HepG2 (cell line): ENCODE measurements around the gene ATP8B1. TPM values are rescaled to one million over a fixed set of nuclear protein-coding genes. Genes with fewer than 3 reads are reported as not detected.

Experiments used
- ATAC-seq: fragments of 200-7000 bp; cut with Tn5 transposase; 3 replicates; pipeline ENCODE4 v1.9.1; 2020; ENCODE audit warnings: mild to moderate bottlenecking, moderate library complexity
- BruUV-seq: library from RNA; stranded (reverse); fragments of 400-500 nt; replicated peaks from 2 replicates; lab custom pipeline; 2021; lab: Mats Ljungman, UMichigan
- CTCF ChIA-PET: fragments of 300-600 bp; formaldehyde crosslinking; extraction: SDS; loops from one replicate; lab custom pipeline; 2021; ENCODE audit warnings: low total read pairs, inconsistent platforms, low intra/inter-chr PET ratio; lab: Yijun Ruan, JAX
- POLR2A ChIA-PET: fragments of 350-600 bp; sonication (Branson Sonifier 250); formaldehyde crosslinking; loops from one replicate; lab custom pipeline; 2020; ENCODE audit warnings: antibody characterized with exemption, inconsistent platforms; lab: Yijun Ruan, JAX
- DNase-seq: peaks from one replicate; pipeline ENCODE4 v3.0.0-alpha.2; 2015; ENCODE audit warnings: low spot score
- FAIRE-seq: peaks from 3 replicates; lab custom pipeline; 2011; peaks lifted over from hg19 to GRCh38; lab: Jason Lieb, UNC
- H2AFZ ChIP-seq: one replicate; pipeline ENCODE4 v1.6.1; 2011; ENCODE audit warnings: low read length, inconsistent platforms
- H3K27ac ChIP-seq: fragments of 300-600 bp; 3 replicates; pipeline ENCODE4 v1.8.0; 2011; ENCODE audit warnings: mixed run types, mild to moderate bottlenecking, mixed read lengths, low read length, inconsistent platforms; ENCODE audit not compliant: insufficient read depth; ENCODE audit errors: extremely low read length
- H3K27me3 ChIP-seq, 2 experiments: fragments of 200-600 bp in 1 of 2; 2 replicates in 1 of 2; 3 replicates in 1 of 2; pipeline versions ENCODE4 v1.6.0 to v1.8.0; 2011; ENCODE audit warnings: low read length in 2 of 2, mild to moderate bottlenecking in 2 of 2, moderate library complexity in 2 of 2, inconsistent platforms in 1 of 2; ENCODE audit not compliant: insufficient read depth in 2 of 2, control insufficient read depth in 1 of 2
- H3K36me3 ChIP-seq, 2 experiments: fragments of 200-600 bp in 1 of 2; replicated peaks in 1 of 2; 2 replicates in 1 of 2; 3 replicates in 1 of 2; pipeline versions ENCODE4 v1.5.1 to v1.8.0; 2011; ENCODE audit warnings: low read length in 2 of 2, inconsistent platforms in 1 of 2; ENCODE audit not compliant: insufficient read depth in 2 of 2, control insufficient read depth in 1 of 2
- H3K4me1 ChIP-seq: 2 replicates; pipeline ENCODE4 v1.5.1; 2012; ENCODE audit warnings: low read length, inconsistent platforms; ENCODE audit not compliant: insufficient read depth
- H3K4me2 ChIP-seq: 2 replicates; pipeline ENCODE4 v1.6.0; 2011; ENCODE audit warnings: low read depth, low read length, inconsistent platforms
- H3K4me3 ChIP-seq, 3 experiments: fragments of 200-600 bp in 1 of 3; sonication (generic), shearing (Covaris generic) in 1 of 3; replicated peaks in 1 of 3; 2 replicates each; pipeline ENCODE4 v1.5.1; 2011 to 2016; ENCODE audit warnings: low read length in 3 of 3, inconsistent platforms in 2 of 3, low read depth in 2 of 3, mild to moderate bottlenecking in 2 of 3, control low read depth in 1 of 3, mixed read lengths in 1 of 3; ENCODE audit not compliant: insufficient read depth in 1 of 3
- H3K79me2 ChIP-seq: one replicate; pipeline ENCODE4 v1.6.1; 2011; ENCODE audit warnings: low read length, inconsistent platforms; ENCODE audit not compliant: insufficient read depth
- H3K9ac ChIP-seq: 2 replicates; pipeline ENCODE4 v1.6.0; 2011; ENCODE audit warnings: mild to moderate bottlenecking, low read depth, low read length, inconsistent platforms; ENCODE audit not compliant: insufficient read depth
- H3K9me3 ChIP-seq: 2 replicates; pipeline ENCODE4 v1.5.1; 2012; ENCODE audit warnings: mild to moderate bottlenecking, low read length
- H4K20me1 ChIP-seq: 2 replicates; pipeline ENCODE4 v1.6.0; 2011; ENCODE audit warnings: inconsistent platforms, mild to moderate bottlenecking, low read length, moderate library complexity; ENCODE audit not compliant: insufficient read depth
- ATF7-NPFF ChIP-seq: sonication (generic); formaldehyde crosslinking; IDR thresholded peaks from 2 replicates; pipeline ENCODE4 v1.8.1; 2023; ENCODE audit warnings: mild to moderate bottlenecking, low read depth, missing genetic modification reagents, moderate library complexity
- EP300 ChIP-seq, 3 experiments: sonication (generic) in 1 of 3; formaldehyde crosslinking in 1 of 3; IDR thresholded peaks; 2 replicates each; pipeline versions ENCODE4 v1.5.1 to v1.6.1; 2011 to 2020; ENCODE audit warnings: low read depth in 2 of 3, low read length in 2 of 3, borderline replicate concordance in 1 of 3, improper control_type of control experiment in 1 of 3, mild to moderate bottlenecking in 1 of 3, missing genetic modification reagents in 1 of 3, moderate library complexity in 1 of 3
- POGZ ChIP-seq: sonication (generic); formaldehyde crosslinking; IDR thresholded peaks from 2 replicates; pipeline ENCODE4 v1.4.0; 2020; ENCODE audit warnings: mild to moderate bottlenecking, missing genetic modification reagents
- ZKSCAN1 ChIP-seq: fragments of 150-350 bp; IDR thresholded peaks from 2 replicates; pipeline ENCODE4 v1.6.1; 2014; ENCODE audit warnings: low read length
- ZNF567 ChIP-seq: sonication (generic); formaldehyde crosslinking; IDR thresholded peaks from 2 replicates; pipeline ENCODE4 v1.8.1; 2023; ENCODE audit warnings: mild to moderate bottlenecking, missing genetic modification reagents, borderline replicate concordance
- ZNF570 ChIP-seq: sonication (generic); formaldehyde crosslinking; IDR thresholded peaks from 2 replicates; pipeline ENCODE4 v1.4.0; 2020; ENCODE audit warnings: mild to moderate bottlenecking, missing genetic modification reagents, borderline replicate concordance
- WGBS: methylation state at CpG from one replicate; pipeline ENCODE4 v1.1.6; 2017; ENCODE audit warnings: low lambda C conversion rate; 5-methylcytosine and 5-hydroxymethylcytosine counted together
- in situ Hi-C: cut with HindIII; loops from 2 replicates; pipeline ENCODE4 v1.10.0; 2017; ENCODE audit warnings: low pct_unique_long_range_greater_than_20kb; ENCODE audit not compliant: extremely low pct_ligation_motif_present
- intact Hi-C: fragments of 100-400 bp; cut with micrococcal nuclease; formaldehyde crosslinking; loops from one replicate; pipeline ENCODE4 v1.10.0; 2022; ENCODE audit not compliant: unreplicated experiment
- polyA plus RNA-seq, 8 experiments: library from polyadenylated mRNA; depleted of rRNA in 3 of 8; stranded (reverse) in 7 of 8; unstranded in 1 of 8; fragments of >200 nt; fragmentation: Illumina TruSeq in 4 of 8; extraction: Trizol in 4 of 8; gene quantifications; 2 replicates each; pipeline versions ENCODE4 v1.2.1 to v1.2.3, GENCODE V29; 2011 to 2016; ENCODE audit warnings: low read depth in 4 of 8, missing spikeins in 1 of 8, mixed read lengths in 1 of 8; ENCODE audit not compliant: insufficient read depth in 1 of 8
- total RNA-seq, 5 experiments: library from RNA; depleted of rRNA; stranded (reverse); fragments of >200 nt; fragmentation: Illumina TruSeq; extraction: Trizol; gene quantifications; 2 replicates each; pipeline ENCODE4 v1.2.3, GENCODE V29; 2016; ENCODE audit warnings: low read depth in 1 of 5
- TF ChIP-seq, protein P1 (sequence below): sonication (generic); formaldehyde crosslinking; IDR thresholded peaks from 2 replicates; pipeline ENCODE4 v1.5.1; 2020; ENCODE audit warnings: missing genetic modification reagents, mild to moderate bottlenecking, borderline replicate concordance
- TF ChIP-seq, protein P2 (sequence below): sonication (generic); formaldehyde crosslinking; IDR thresholded peaks from 2 replicates; pipeline ENCODE4 v1.4.0; 2020; ENCODE audit warnings: missing genetic modification reagents

The ATP8B1 gene
- total and polyA plus RNA-seq, 2 of the 13 experiments (the other 11 are each of a cell fraction or from before 2014, with no cell fraction given), result 2.8 to 4.0 TPM

DNA sequence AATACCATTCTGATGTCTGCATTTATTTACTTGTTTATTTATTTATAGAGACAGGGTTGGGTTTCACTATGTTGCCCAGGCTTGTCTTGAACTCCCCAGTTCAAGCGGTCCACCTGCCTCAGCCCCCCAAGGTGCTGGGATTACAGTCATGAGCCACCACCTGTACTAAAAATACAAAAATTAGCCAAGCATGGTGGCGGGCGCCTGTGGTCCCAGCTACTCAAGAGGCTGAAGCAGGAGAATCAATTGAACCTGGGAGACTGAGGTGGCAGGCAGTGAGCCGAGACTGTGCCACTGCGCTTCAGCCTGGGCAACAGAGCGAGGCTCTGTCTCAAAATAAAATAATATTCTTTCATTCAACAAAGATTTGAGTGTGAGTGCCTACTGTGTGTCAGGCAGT lies 2.0 kb upstream of the ATP8B1 start:
- Histone ChIP-seq H3K36me3 (no peaks in the 10 kb centered on the region), H3K4me3 (no peak overlapping the region), H3K4me1 (peaks cover 33% of the 10 kb centered on the region), H3K9ac (no peak overlapping the region)
- TF ChIP-seq ZNF567 (CRISPR knock-in tag), result no peak
- no peak for TF ChIP-seq ZNF570 (CRISPR knock-in tag)
- TF ChIP-seq POGZ (CRISPR knock-in tag), result no peak
- TF ChIP-seq, protein P1, sequence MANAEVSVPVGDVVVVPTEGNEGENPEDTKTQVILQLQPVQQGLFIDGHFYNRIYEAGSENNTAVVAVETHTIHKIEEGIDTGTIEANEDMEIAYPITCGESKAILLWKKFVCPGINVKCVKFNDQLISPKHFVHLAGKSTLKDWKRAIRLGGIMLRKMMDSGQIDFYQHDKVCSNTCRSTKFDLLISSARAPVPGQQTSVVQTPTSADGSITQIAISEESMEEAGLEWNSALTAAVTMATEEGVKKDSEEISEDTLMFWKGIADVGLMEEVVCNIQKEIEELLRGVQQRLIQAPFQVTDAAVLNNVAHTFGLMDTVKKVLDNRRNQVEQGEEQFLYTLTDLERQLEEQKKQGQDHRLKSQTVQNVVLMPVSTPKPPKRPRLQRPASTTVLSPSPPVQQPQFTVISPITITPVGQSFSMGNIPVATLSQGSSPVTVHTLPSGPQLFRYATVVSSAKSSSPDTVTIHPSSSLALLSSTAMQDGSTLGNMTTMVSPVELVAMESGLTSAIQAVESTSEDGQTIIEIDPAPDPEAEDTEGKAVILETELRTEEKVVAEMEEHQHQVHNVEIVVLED, result no peak
- TF ChIP-seq ZKSCAN1, result 0 out of 2 replicates have a peak, but pooled peaks have one; percentile 11
- TF ChIP-seq ATF7-NPFF (CRISPR knock-in tag), result no peak
- TF ChIP-seq, protein P2, sequence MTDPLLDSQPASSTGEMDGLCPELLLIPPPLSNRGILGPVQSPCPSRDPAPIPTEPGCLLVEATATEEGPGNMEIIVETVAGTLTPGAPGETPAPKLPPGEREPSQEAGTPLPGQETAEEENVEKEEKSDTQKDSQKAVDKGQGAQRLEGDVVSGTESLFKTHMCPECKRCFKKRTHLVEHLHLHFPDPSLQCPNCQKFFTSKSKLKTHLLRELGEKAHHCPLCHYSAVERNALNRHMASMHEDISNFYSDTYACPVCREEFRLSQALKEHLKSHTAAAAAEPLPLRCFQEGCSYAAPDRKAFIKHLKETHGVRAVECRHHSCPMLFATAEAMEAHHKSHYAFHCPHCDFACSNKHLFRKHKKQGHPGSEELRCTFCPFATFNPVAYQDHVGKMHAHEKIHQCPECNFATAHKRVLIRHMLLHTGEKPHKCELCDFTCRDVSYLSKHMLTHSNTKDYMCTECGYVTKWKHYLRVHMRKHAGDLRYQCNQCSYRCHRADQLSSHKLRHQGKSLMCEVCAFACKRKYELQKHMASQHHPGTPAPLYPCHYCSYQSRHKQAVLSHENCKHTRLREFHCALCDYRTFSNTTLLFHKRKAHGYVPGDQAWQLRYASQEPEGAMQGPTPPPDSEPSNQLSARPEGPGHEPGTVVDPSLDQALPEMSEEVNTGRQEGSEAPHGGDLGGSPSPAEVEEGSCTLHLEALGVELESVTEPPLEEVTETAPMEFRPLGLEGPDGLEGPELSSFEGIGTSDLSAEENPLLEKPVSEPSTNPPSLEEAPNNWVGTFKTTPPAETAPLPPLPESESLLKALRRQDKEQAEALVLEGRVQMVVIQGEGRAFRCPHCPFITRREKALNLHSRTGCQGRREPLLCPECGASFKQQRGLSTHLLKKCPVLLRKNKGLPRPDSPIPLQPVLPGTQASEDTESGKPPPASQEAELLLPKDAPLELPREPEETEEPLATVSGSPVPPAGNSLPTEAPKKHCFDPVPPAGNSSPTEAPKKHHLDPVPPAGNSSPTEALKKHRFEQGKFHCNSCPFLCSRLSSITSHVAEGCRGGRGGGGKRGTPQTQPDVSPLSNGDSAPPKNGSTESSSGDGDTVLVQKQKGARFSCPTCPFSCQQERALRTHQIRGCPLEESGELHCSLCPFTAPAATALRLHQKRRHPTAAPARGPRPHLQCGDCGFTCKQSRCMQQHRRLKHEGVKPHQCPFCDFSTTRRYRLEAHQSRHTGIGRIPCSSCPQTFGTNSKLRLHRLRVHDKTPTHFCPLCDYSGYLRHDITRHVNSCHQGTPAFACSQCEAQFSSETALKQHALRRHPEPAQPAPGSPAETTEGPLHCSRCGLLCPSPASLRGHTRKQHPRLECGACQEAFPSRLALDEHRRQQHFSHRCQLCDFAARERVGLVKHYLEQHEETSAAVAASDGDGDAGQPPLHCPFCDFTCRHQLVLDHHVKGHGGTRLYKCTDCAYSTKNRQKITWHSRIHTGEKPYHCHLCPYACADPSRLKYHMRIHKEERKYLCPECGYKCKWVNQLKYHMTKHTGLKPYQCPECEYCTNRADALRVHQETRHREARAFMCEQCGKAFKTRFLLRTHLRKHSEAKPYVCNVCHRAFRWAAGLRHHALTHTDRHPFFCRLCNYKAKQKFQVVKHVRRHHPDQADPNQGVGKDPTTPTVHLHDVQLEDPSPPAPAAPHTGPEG (CRISPR knock-in tag), result no peak
- no peak for TF ChIP-seq EP300 (IDR thresholded peaks at IDR 0.05; ENCODE audit: low read depth in 2 of 2, low read length in 2 of 2)
- no peak for TF ChIP-seq EP300 (CRISPR knock-in tag; IDR thresholded peaks at IDR 0.05; ENCODE audit: borderline replicate concordance)
- TF ChIP-seq, all 625 proteins: peak for 1
- Histone ChIP-seq H3K27ac (no peak overlapping the region), H4K20me1 (no peaks in the 10 kb centered on the region), H3K27me3 (peaks cover 2 to 10% of the 10 kb centered on the region in 2 experiments; a peak in 2 of 5 replicates), H3K4me2 (no peak overlapping the region), H3K79me2 (peaks cover 7% of the 10 kb centered on the region), H2AFZ (no peak overlapping the region), H3K9me3 (no peaks in the 10 kb centered on the region)
- ATAC-seq (no peak), DNase-seq (no peak), FAIRE-seq (no peak)
- POLR2A ChIA-PET, result no interaction called here
- 93% methylated on average over 6 of the region's 6 CpGs for WGBS
- intact Hi-C loops (loop anchor here (10.0 kb wide), 1 partner anchor 50 kb away; no protein-coding TSS in a partner anchor), in situ Hi-C loops (no loop called here)
- CTCF ChIA-PET, result no interaction called here
- no TSS peak for BruUV-seq
